ENCODE data around the gene HEY2.

DNA sequence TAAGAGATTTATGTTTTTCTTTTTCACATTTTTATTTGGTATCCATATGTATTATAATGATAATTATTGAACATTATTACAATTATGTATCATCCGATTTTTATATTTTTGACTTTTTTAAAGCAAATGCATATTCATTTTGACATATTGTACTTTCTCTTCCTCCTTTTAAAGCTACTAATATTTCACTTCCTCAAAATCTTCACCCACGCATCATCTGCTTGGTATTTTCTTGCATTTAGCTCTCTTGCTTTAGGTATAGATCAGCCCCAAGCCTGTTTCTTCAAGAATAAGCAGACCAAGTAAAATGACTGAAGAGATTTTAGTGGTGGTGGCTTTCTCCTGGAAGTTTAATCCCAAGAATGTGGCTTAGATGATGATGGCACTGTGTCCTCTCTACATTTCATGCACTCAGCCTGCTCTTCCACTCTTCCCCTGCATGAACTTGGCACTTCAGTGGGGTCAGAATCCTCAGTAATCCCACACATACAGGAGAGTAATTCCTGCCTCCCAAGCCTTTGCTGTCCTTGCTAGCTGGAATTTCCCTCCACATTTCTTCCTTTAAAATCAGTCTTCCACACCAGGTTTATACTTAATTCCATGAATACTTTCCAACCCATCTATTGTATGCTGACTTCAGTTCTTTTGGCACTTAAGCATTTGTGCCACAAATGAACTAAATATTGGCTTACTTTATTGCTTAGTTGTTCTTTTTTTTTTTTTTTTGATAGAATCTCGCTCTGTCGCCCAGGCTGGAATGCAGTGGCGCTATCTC lies 49.5 kb downstream of the HEY2 start:
- TF ChIP-seq, protein P1, sequence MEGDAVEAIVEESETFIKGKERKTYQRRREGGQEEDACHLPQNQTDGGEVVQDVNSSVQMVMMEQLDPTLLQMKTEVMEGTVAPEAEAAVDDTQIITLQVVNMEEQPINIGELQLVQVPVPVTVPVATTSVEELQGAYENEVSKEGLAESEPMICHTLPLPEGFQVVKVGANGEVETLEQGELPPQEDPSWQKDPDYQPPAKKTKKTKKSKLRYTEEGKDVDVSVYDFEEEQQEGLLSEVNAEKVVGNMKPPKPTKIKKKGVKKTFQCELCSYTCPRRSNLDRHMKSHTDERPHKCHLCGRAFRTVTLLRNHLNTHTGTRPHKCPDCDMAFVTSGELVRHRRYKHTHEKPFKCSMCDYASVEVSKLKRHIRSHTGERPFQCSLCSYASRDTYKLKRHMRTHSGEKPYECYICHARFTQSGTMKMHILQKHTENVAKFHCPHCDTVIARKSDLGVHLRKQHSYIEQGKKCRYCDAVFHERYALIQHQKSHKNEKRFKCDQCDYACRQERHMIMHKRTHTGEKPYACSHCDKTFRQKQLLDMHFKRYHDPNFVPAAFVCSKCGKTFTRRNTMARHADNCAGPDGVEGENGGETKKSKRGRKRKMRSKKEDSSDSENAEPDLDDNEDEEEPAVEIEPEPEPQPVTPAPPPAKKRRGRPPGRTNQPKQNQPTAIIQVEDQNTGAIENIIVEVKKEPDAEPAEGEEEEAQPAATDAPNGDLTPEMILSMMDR (IDR thresholded peaks at IDR 0.05): no peak
- no peak for TF ChIP-seq POLR2AphosphoS5 (IDR thresholded peaks at IDR 0.05)
